Measurements from ENCODE around the gene MPV17L2.

- TF ChIP-seq EZH2 (IDR thresholded peaks at IDR 0.05; ENCODE audit: low read depth) (no peak), CTCF (conservative IDR thresholded peaks at IDR 0.05) (peak; percentile 13)
These were observed 40.0 kb upstream of the MPV17L2 start, which contains the start of gene PIK3R2 for GRCh38 chr19:18152817-18153555.

All from PC-9 (cell line).